Smooth muscle cell (in vitro differentiated cells): ENCODE measurements around the gene FOXL1. TPM values are rescaled to one million over a fixed set of nuclear protein-coding genes. Genes with fewer than 3 reads are reported as not detected.

Experiments used
- DNase-seq: peaks from one replicate; lab custom pipeline; 2025; ENCODE audit not compliant: unreplicated experiment; lab: John Stamatoyannopoulos, UW
- H2AFZ ChIP-seq: fragments of 200-600 bp; sonication (generic); 2 replicates; pipeline ENCODE4 v1.6.0; 2016; ENCODE audit warnings: antibody characterized with exemption, low read depth, mild to moderate bottlenecking
- H3F3A ChIP-seq: fragments of 200-600 bp; sonication (generic); 2 replicates; pipeline ENCODE4 v1.6.0; 2017; ENCODE audit warnings: antibody characterized with exemption, low read depth
- H3K27ac ChIP-seq: fragments of 200-600 bp; sonication (generic); 2 replicates; pipeline ENCODE4 v1.5.1; 2016; ENCODE audit warnings: low read depth, mild to moderate bottlenecking
- H3K27me3 ChIP-seq: fragments of 200-600 bp; sonication (generic); 2 replicates; pipeline ENCODE4 v1.6.1; 2016; ENCODE audit warnings: low read depth, mild to moderate bottlenecking
- H3K36me3 ChIP-seq: fragments of 200-600 bp; sonication (generic); 2 replicates; pipeline ENCODE4 v1.5.1; 2016; ENCODE audit warnings: low read depth
- H3K4me1 ChIP-seq: fragments of 200-600 bp; sonication (generic); 2 replicates; pipeline ENCODE4 v1.5.1; 2016; ENCODE audit warnings: low read depth
- H3K4me2 ChIP-seq: fragments of 200-600 bp; sonication (generic); 2 replicates; pipeline ENCODE4 v1.6.0; 2016; ENCODE audit warnings: mild to moderate bottlenecking
- H3K4me3 ChIP-seq: fragments of 200-600 bp; sonication (generic); 2 replicates; pipeline ENCODE4 v1.5.1; 2016; ENCODE audit warnings: mild to moderate bottlenecking
- H3K79me2 ChIP-seq: fragments of 200-600 bp; sonication (generic); 2 replicates; pipeline ENCODE4 v1.6.0; 2016; ENCODE audit warnings: low read depth, mild to moderate bottlenecking
- H3K9ac ChIP-seq: fragments of 200-600 bp; sonication (generic); 2 replicates; pipeline ENCODE4 v1.6.0; 2016; ENCODE audit warnings: low read depth
- H3K9me3 ChIP-seq: fragments of 200-600 bp; sonication (generic); replicated peaks from 2 replicates; pipeline ENCODE4 v1.5.1; 2016; ENCODE audit warnings: low read depth
- H4K20me1 ChIP-seq: fragments of 200-600 bp; sonication (generic); 2 replicates; pipeline ENCODE4 v1.6.0; 2016; ENCODE audit warnings: low read depth
- CTCF ChIP-seq: fragments of 200-600 bp; sonication (generic); IDR thresholded peaks from 2 replicates; pipeline ENCODE4 v1.5.1; 2017; ENCODE audit warnings: borderline replicate concordance, mild to moderate bottlenecking, antibody characterized with exemption; ENCODE audit not compliant: insufficient read depth, poor library complexity, severe bottlenecking
- WGBS: methylation state at CpG from one replicate; pipeline ENCODE4 v1.1.7; 2016; ENCODE audit warnings: low lambda C conversion rate; 5-methylcytosine and 5-hydroxymethylcytosine counted together
- polyA plus RNA-seq: library from polyadenylated mRNA; unstranded; fragments of >200 nt; fragmentation: Nextera tagmentation; extraction: Ambion mirVana; gene quantifications from 2 replicates; pipeline ENCODE4 v1.2.1, GENCODE V29; 2016
- total RNA-seq: library from RNA; depleted of rRNA; stranded (reverse); fragments of >200 nt; gene quantifications from 2 replicates; pipeline ENCODE4 v1.2.3, GENCODE V29; 2014

The FOXL1 gene
- total and polyA plus RNA-seq, 2 experiments from 2014 or later, result 4.6 to 5.4 TPM

GRCh38 chr16:86531191-86531545 lies 47.2 kb upstream of the FOXL1 start:
- no peaks in the 10 kb centered on the region for H3K9me3 ChIP-seq
- H3F3A ChIP-seq, result no peaks in the 10 kb centered on the region
- no peak overlapping the region for H3K4me3 ChIP-seq
- no peak overlapping the region for H2AFZ ChIP-seq
- H3K27ac ChIP-seq, result no peak overlapping the region
- no peak overlapping the region for H3K4me2 ChIP-seq
- H3K27me3 ChIP-seq, result no peaks in the 10 kb centered on the region
- no peaks in the 10 kb centered on the region for H3K36me3 ChIP-seq
- no peak overlapping the region for H3K9ac ChIP-seq
- 91% methylated on average over 5 of the region's 7 CpGs for WGBS
- H3K4me1 ChIP-seq, result no peaks in the 10 kb centered on the region
- H4K20me1 ChIP-seq, result no peaks in the 10 kb centered on the region
- no peak for DNase-seq
- H3K79me2 ChIP-seq, result no peaks in the 10 kb centered on the region
- no peak for TF ChIP-seq CTCF

GRCh38 chr16:86531641-86532525 lies 46.5 kb upstream of the FOXL1 start:
- H3K9ac ChIP-seq, result no peak overlapping the region
- no peaks in the 10 kb centered on the region for H3K9me3 ChIP-seq
- no peak overlapping the region for H3K4me2 ChIP-seq
- no peaks in the 10 kb centered on the region for H3K4me1 ChIP-seq
- no peaks in the 10 kb centered on the region for H3F3A ChIP-seq
- no peak overlapping the region for H3K27ac ChIP-seq
- H3K79me2 ChIP-seq, result no peaks in the 10 kb centered on the region
- no peak overlapping the region for H2AFZ ChIP-seq
- no peak for DNase-seq
- H3K36me3 ChIP-seq, result no peaks in the 10 kb centered on the region
- no peaks in the 10 kb centered on the region for H3K27me3 ChIP-seq
- TF ChIP-seq CTCF, result no peak
- 96% methylated on average over 48 of the region's 49 CpGs for WGBS
- no peak overlapping the region for H3K4me3 ChIP-seq
- H4K20me1 ChIP-seq, result no peaks in the 10 kb centered on the region

DNA sequence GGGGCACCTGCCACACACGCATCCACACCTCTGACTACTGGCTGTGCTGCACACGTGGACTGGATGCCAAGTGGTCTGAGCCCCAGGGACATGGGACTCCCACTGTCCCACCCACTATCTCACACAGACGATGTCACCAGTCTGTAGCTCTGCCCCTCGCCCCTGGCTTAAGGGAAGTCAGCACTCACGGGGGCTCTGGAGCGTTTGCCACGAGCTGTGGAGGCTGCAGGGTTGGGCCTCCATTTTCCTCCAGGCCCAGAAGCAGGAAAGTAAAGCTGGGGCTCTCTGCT lies 45.9 kb upstream of the FOXL1 start:
- TF ChIP-seq CTCF, result no peak
- Histone ChIP-seq H4K20me1 (no peaks in the 10 kb centered on the region), H3K4me2 (no peak overlapping the region), H3K4me3 (no peak overlapping the region), H3K79me2 (no peaks in the 10 kb centered on the region), H3K9ac (no peak overlapping the region), H3K27ac (no peak overlapping the region), H3K4me1 (no peaks in the 10 kb centered on the region), H2AFZ (no peak overlapping the region), H3K9me3 (no peaks in the 10 kb centered on the region), H3F3A (no peaks in the 10 kb centered on the region), H3K36me3 (no peaks in the 10 kb centered on the region), H3K27me3 (no peaks in the 10 kb centered on the region)
- 96% methylated on average over 7 of the region's 7 CpGs for WGBS
- no peak for DNase-seq

GRCh38 chr16:86533076-86533475 lies 45.3 kb upstream of the FOXL1 start:
- H3K9ac ChIP-seq, result no peak overlapping the region
- H4K20me1 ChIP-seq, result no peaks in the 10 kb centered on the region
- TF ChIP-seq CTCF, result no peak
- H3K9me3 ChIP-seq, result no peaks in the 10 kb centered on the region
- no peaks in the 10 kb centered on the region for H3K4me1 ChIP-seq
- no peak for DNase-seq
- H2AFZ ChIP-seq, result no peak overlapping the region
- over 99% methylated on average over 8 of the region's 8 CpGs for WGBS
- no peak overlapping the region for H3K4me2 ChIP-seq
- H3K27me3 ChIP-seq, result no peaks in the 10 kb centered on the region
- H3K27ac ChIP-seq, result no peak overlapping the region
- H3K4me3 ChIP-seq, result no peak overlapping the region
- no peaks in the 10 kb centered on the region for H3K36me3 ChIP-seq
- H3F3A ChIP-seq, result no peaks in the 10 kb centered on the region
- H3K79me2 ChIP-seq, result no peaks in the 10 kb centered on the region
